Activated T-cell treated with anti-CD3 and anti-CD28 coated beads for 4 hours (primary cell): ENCODE measurements around the gene MYRIP.
"Not testable (repeated sequence)": the region's sequence is repeated elsewhere in the genome, so short reads cannot be mapped to it uniquely, and the experiment has no call there.

Experiments
- DNase-seq: peaks from one replicate; pipeline ENCODE4 v3.0.0-alpha.2; 2020

The MYRIP gene

DNA sequence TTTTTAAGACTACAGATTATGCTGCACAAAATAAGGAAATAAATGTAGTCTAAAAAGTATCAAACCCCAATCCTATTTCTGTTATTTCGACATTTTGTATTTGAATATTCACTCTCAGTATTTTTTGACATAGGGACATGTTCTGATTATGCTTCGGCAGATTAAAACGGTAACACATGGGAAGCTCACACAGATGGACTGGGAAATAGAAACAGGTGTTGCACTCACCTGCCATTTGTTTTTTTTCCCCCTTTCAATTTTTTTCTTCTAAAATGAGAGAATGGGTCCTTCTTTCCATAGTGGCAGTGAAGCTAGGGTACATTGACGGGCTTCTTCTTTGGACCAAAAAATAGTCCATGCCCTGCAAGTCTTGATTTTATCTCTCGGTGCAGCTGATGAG, 163.1 kb downstream of the MYRIP start:
- no peak for DNase-seq

DNA sequence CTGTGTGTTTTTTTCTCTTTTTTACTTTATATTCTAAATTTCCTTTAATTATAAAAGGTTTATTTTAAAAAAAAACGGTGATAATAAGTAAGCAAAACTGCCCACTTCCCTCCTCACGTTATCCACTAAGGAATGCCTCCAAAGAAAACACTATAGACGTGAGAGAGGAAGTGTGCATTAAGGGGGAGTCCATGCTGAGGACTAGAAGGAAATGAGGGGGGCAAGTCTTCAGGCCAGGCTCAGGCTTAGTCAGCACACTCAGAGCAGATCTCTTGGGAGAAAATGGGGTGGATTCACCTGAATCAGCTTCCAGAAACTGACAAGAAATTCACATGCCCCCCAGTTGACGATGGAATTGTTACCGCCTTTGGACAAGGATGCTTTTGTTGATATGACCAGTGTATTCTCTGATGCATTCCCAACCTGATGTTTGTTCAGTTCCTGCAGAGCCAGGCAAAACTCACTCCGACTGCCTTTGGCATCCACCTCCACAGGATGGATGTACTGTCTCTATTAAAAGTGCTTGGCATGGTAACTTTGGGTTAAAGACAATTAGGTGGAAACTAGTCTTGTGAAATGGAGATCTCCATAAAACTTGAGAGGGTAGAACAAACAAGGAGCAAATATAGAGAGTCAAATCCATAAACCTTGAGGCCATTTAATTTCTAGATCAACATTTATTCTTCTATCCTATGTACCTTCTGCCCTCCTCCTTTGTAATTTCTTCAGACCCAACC, 167.8 kb downstream of the MYRIP start:
- DNase-seq = no peak

DNA sequence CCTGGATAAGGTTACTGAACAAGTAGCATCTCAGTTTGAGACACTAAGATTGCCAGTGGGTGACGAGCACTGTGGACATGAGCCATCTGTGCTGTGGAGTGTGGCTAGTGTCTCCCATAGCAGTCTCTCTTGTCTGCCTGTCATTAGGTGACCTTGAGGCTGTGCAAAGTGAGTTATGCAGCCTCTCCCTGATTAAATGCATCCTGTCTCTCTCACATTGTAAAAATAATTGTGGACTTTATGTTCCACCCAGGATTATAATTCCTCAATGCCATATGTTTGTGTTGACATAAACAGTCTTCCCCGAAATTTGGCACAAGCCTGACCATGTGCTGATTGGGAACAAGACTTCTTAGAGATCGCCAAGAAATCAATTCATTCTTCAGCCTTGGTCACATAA, 168.9 kb downstream of the MYRIP start:
- DNase-seq = no peak

DNA sequence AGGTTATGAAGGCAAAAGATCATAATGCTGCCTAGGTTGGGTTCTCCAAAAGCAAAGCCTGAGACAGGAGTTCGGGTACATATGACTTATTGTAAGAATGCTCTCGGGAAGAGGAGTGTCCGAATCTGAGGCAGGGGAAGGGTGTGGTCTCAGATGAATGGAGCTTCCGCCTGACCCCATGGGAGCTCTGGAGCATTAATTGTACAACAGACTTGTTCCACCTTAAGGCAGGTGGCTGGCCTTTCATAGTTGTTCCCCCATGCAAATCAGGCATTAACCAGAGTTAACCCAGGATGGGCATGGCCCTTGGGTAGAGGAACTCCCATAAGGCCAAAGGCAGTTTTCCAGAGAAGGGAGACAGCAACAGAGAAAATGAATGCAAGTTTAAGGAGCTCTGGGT, 170.6 kb downstream of the MYRIP start:
- DNase-seq = no peak

DNA sequence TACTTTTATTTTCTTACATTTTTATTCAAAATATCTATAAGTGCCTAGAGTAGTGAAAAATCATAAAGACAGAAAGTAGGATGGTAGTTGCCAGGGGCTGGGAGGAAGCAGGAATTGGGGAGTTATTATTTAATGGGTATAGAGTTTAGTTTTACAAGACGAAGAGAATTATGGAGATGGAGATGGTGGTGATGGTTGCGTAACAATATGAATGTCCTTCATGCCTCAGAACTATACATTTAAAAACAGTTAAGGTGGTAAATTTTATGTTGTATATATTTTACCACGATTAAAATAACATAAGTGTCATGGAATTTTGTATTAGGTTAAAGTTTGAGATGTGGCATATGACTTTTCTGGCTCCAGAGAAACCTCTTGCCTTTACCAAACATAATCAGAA, 171.4 kb downstream of the MYRIP start:
- no peak for DNase-seq

DNA sequence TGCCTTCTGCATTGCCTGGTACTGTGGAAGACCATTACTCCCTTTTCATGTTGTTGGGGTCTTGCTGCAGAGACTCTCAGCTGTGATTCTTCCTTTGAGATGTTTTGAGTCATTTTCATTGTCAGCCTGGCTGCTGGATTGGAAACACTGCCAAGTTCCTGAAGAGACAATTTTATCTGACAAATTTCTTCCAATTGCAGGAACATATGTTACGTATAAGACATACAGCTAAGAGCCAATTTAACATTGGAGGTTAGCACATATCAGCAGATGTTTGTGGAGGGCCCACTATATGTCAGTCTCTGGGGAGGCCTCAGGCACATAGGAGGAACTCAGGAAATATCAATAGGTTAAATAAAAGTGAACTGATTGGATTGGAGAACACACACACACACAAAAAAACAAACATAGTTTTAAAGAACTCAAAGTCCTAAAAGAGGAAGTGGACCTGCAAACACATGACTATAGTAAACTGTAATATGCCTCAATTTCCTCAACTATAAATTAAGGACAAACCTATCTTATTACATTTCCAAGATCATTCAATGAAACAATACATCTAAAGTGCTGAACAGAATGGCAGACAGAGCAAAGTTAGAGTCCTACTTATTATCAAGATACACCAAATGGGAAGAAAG, 172.3 kb downstream of the MYRIP start:
- DNase-seq = no peak

DNA sequence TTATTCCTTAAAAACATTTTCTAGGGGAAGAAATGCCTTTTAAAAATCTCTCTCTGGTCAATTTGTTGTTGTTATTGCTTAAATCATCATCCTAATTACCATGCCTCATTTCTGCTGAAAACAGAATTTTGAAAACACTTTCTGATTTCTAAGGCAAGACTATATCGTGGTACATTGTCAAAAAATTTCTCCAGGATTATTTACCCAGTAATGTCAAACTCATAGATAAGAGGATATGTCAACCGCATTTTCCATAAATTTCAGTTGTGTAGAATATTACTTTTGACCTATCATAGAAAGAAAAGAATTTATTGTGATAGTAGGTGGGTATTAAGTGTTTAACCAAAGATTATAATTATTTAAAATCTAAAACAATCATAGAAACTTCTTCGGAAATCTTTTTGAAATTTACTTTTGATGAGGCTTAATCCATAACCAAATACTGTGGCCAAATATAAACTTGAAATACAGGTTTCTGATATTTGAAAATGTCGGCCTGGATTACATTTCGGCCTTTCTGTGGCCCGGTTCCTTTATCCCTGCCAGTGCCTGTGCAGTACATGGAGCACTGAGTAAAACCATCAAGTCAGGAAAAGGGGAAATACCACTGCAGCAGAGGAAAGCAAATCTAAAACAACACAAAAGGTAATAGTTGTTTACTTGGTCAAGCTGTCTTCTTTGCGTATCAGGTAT, 173.4 kb downstream of the MYRIP start:
- DNase-seq = no peak

DNA sequence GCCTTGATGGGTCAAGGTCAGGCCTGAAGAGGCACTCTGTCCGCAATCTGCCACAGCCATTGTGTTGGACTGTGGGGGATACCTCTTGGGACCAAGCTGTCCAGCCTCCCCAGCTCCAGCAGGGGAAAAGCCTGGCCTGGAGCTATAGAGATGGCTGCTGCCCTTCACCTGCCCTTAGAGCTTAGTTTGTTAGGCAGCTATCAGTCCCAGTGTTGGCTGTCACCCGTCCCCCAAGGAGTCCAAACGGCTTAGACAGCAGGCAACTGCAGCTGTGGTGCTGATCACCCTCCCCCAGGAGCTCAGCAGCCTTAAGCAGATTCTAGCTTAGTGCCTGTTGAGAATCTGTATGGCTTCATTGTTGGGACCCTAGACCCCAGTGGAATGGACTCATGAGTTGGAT, 180.3 kb downstream of the MYRIP start:
- no peak for DNase-seq

DNA sequence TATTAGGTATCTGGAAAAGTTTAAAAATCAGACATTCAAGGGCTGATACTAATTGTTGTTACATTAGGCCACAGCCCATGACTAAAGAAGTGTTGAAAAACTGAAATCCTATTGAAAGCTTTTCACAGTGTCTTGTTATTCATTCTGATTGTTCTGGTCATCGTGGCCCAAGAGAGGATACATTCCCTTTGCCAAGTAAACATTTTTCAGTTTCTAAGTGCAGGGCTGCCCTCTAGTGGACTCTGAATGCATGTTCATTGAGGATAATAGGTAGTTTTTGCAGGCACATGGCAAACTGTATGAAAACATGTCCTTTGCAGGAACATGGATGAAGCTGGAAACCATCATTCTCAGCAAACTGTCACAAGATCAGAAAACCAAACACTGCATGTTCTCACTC, 181.1 kb downstream of the MYRIP start:
- DNase-seq = no peak

DNA sequence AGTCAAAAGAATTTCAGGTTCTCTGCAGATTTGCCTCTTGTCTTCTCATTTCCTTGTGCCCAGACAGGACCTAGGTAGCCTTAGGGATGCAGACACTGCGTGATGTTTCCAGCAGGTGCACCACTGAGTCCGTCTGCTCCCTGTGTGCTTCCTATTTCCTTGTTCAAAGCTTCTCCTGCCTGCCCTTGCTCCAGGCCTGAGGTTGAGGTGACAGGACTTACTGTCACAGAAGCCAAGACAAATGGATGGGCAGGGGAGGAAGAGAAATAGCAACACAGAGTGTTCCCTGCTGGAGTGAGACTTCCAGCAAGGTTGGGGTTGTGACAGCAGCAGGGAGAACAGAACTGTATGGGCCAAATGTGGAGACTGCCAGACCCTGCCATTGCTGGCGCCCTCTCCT, 199.4 kb downstream of the MYRIP start:
- DNase-seq = no peak

DNA sequence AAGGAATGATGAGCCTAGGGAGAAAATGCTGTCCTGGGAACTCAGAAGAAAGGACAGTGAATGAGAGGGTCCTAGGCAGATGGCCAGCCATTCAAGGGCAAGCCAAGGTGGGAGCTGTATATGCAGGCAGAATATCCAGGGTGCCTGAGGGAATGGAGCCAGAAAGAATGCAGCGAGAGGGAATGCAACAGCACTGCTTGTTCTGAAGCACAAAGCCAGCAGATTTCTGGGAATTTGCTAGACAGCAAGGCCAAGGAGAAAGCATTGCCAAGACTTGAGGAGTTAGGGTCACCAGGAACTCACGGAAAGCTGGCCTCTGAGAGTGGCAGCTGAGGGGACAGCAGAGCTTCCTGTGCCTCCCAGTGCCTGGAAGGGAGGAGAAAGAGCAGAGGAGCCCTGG, 200.6 kb downstream of the MYRIP start:
- DNase-seq = no peak

DNA sequence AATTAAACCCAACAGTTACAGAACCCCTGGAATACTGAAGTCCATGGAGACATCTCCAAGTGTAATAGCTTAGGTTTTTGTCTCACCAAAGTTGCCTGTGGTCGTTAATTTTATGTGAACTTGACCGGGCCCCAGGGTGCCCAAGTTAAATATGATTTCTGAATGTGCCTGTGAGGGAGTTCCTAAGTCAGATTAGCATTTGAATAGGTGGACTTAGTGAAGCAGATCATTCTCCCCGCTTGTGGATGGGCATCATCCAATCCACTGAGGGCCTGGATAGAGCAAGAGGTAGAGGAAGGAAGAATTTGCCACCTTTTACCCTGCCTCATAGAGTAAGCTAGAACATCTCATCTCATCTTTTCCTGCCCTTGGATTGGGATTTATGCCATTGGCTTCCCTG, 203.0 kb downstream of the MYRIP start:
- DNase-seq = no peak

DNA sequence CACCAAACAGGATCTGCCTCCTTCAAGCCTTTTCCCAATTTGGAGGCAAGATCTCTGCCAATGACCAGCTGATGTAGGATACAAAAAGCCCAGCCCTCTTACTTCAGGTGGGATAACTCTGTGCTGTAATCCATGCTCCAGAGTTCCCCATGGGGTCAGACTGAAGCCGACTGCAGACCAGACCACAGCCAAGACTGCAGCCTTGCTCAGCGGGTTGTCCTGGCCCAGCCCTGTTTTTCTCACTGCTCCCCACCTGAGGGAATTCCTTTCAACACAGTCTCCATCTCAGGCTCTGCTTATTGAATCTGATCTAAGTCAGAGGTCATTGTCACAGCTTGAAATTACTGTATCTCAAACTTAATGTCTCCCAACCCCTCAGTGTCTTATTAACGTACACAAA, 207.0 kb downstream of the MYRIP start:
- no peak for DNase-seq

DNA sequence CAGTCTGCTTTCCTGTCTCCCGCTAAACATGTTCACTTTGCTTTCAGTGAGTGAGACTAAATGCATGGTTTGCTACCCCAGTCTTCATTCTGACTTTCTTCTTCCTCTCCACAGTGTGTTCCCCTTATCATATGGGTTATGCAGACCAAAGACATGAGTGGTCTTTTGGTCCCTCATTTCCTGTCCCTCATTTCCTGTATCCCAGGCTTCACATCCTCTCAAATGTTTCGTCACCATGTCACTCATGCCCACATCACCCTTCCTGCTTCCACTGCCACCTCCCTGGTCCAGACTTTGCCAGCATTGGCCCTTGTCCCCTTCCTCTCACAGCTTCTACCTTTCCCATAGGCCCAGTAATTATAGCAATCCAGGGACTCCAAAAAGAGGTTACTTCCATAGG, 209.0 kb downstream of the MYRIP start:
- no peak for DNase-seq

DNA sequence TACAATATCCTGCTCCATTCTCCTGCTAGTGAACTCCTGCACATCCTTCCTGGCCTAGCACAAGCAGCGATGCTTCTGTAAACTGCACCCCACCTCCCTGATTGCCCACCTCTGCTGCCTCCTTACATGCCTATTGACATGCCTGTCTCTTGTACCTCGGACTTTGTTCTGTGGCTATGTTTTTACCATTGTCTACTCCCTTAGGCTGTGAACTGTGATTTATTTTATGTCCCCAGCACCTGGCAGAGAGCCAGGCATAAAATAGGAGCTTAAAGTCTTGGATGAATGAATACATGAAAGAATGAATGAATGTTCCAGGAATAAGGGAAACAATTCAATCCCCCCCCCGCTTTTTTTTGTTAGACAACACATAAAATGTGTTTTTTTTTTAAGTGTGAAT, 210.0 kb downstream of the MYRIP start:
- DNase-seq = no peak

DNA sequence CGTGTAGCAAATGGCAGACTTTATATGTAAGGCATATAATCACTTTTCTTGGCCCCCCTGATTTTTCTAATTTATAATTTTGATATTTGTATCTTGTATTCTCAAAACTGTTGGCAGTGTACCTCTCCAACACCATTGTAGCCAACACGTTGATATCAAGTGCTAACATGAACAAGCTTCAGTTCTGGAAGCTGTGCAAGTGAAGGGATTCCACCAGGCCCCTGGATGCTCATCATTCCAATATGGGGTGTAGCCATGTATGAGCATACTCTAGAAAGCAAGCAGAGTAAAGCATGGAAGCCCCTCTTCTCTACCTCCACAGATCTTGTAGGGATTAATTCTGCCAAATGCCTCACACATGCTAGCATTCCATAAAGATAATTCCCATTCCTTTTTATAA, 211.3 kb downstream of the MYRIP start:
- no peak for DNase-seq

DNA sequence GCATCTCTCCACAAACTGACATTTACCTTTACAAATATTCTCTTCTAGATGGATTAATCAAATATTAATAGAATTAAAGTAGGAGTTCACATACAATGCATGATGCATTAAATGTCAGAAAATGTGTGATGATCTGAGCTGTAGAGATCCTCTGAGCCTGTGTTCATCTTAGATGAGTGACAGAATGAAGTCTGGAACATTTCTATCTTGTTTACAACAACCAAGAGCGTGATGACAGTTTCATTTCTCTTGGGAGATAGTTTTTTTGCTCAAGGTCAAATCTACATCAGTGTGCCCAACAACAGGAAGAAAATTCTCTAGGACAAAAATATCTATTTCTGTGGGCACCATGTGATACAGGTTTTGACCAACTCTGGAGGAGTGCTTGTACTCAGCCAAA, 211.9 kb downstream of the MYRIP start:
- DNase-seq = no peak

DNA sequence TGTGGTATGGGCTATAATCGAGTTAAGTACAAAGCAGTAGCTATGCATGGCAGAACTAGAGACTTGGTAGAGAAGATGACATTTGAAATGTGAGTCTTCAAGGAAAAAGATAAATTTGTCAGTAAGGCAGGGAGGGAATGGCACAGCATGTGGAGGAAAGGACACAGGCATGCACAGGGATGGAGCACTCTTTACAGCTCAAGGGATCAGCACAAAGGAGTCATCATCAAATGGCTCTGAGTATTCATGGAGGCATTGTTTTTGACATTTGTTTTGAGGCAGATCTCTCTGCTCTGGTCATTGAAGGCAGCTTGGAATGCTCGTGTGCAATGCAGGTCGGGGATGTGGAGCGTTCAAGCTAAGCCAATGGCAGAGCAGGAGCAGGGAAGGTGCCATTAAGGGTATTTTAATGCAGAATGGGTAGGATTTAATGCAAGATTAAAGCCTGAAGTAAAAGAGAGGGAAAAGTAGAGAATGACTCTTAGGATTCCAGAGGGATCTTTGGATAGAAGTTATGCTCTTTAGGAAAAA, 213.0 kb downstream of the MYRIP start:
- no peak for DNase-seq

DNA sequence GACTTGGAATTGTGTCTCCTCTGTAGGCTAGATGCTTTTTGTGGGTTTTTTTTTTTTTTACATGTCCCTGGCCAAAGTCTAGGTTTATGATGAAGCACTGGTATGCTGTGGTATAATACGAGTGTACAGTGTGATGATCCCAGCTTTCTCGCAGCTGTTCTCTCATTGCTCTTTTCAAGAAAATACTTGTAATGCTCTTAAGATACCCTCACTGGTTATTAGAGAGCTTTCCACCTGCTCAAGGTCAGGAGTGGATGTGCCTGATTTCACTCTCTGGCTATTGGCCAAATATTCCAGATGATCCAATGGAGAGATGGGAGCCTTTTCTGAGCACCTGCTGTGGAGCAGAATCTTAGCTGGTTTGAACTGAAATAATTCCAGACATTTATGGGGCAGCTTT, 215.1 kb downstream of the MYRIP start:
- no peak for DNase-seq

DNA sequence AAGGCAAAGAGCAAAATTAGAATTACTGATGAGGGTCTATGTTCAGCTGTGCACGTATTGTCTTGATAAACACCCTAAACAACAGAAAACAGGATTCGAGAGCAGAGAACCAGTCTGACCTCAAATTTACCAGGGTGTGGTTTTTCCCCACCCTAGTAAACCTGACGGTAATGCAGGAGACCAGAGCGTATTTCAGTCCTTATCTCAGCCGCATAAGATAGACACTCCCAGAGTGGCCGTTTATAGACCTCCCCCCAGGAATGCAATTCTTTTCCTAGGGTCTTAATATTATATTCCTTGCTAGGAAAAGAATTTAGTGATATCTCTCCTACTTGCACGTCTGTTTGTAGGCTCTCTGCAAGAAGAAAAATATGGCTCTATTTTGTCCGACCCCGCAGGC, 216.5 kb downstream of the MYRIP start:
- DNase-seq = not testable (repeated sequence)

DNA sequence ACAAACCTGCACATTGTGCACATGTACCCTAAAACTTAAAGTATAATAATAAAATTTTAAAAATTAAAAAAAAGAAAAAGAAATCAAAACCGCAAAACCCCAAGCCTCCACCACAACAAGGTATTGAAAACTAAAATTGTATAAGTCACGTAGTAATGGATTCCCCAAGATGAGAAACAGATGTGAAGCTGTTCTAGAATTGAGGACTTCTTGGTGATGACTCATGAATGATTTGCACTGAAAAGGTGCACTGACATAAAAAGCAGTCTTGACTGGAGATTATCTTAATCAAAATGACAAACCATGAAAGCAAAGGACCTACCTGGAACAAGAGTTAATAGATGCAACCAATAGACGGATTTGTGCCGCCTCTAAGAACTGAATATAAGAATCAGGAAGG, 225.8 kb downstream of the MYRIP start:
- DNase-seq = no peak

DNA sequence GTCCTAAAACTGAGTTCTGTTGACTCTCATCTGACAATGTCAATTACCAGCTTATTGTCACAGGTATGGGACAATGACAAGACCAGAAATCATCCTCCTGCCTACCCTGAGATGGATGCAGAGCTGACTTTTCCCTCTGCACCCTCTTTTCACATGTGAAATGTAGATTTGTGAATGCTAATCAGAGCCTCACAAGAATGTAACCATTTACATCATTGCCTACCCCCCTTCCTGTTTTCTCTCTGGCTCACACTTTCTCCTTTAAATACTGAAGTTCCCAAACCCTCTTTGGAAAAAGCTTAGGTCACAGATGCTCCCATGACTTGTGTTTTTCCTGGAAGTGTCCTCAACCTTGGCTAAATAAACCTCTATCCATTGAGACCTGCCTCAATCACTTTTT, 228.2 kb downstream of the MYRIP start:
- DNase-seq = no peak

DNA sequence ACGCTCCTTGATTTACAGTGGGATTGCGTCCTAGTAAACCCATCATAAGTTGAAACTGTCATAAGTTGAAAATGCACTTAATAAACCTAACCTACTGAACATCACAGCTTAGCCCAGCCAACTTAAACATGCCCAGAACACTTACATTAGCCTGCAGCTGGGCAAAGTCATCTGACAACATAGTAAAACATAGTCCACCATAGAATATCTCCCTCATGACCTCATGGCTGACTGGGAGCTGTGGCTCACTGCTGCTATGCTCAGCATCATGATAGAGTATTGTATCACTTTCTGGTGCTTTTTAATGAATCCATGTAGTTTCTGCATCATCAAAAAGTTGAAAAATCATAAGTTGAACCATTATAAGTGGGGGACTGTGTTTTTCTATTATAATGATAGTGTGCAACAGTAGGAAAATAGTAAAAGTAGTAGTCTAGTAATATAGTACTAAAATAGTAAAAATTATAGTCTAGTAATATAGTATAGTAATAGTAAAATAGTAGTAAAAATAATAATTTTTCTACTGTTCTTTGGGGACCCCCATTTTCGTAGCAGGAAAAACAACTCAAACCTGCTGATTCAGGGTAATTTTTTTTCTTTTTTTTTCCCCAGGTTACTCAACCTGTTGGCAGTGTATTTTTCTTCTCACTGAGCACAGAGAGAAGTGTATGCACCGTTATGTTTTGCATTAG, 233.5 kb downstream of the MYRIP start:
- no peak for DNase-seq

DNA sequence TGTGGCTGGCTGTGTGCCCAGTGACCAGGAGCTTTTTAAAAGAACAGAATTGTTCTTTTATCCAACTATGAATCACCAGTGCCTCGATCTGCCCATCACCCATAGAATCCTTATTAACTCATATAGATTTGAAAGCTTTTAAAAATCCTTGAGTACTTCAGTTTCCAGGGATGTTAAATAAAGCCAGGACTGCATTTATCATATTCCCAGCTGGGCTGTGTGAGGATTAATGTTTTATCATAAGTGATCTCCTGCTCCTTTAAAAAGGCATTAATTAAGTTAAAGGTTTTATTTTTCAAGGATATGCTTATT, 234.0 kb downstream of the MYRIP start:
- no peak for DNase-seq
